Thyroid gland (tissue), 4 donors: ENCODE results near the gene PEPD. TPM values are rescaled to one million over a fixed set of nuclear protein-coding genes. Genes with fewer than 3 reads are reported as not detected.

Experiments
- DNase-seq, 2 donors: peaks; one replicate each; pipeline ENCODE4 v3.0.0-alpha.2; 2019
- H3K27ac ChIP-seq, 3 donors: fragments of 200-600 bp; sonication (generic); 1 replicate in 2 of 3; 2 replicates in 1 of 3; pipeline ENCODE4 v1.5.1; 2016 to 2019; ENCODE audit warnings: mild to moderate bottlenecking in 1 of 3, moderate library complexity in 1 of 3
- H3K27me3 ChIP-seq: fragments of 200-600 bp; sonication (generic); one replicate; pipeline ENCODE4 v1.5.1; 2019
- H3K36me3 ChIP-seq, 2 donors: fragments of 200-600 bp; sonication (generic); one replicate each; pipeline ENCODE4 v1.5.1; 2016 to 2019
- H3K4me1 ChIP-seq, 2 donors: fragments of 200-600 bp; sonication (generic); one replicate each; pipeline ENCODE4 v1.5.1; 2017 to 2019
- H3K4me3 ChIP-seq, 3 donors: fragments of 200-600 bp; sonication (generic); replicated peaks in 1 of 3; 1 replicate in 2 of 3; 2 replicates in 1 of 3; pipeline ENCODE4 v1.5.1; 2016; ENCODE audit warnings: mild to moderate bottlenecking in 1 of 3
- H3K9me3 ChIP-seq: fragments of 200-600 bp; sonication (generic); one replicate; pipeline ENCODE4 v1.5.1; 2017
- POLR2A ChIP-seq, 2 donors: fragments of 450-650 bp; IDR thresholded peaks; one replicate each; pipeline ENCODE4 v1.6.1; 2017; ENCODE audit warnings: antibody characterized with exemption in 2 of 2, mild to moderate bottlenecking in 2 of 2, moderate library complexity in 1 of 2
- WGBS, 2 donors: methylation state at CpG; one replicate each; pipeline ENCODE4 v1.1.5; 2017; 5-methylcytosine and 5-hydroxymethylcytosine counted together
- intact Hi-C: fragments of 100-400 bp; cut with DNase I; formaldehyde crosslinking; loops from one replicate; pipeline ENCODE4 v1.15.1; 2023
- total RNA-seq, 4 donors: library from RNA; depleted of rRNA; stranded (reverse); fragments of >200 nt; gene quantifications; one replicate each; pipeline ENCODE4 v1.2.3, GENCODE V29; 2016
- TF ChIP-seq, protein P1 (sequence below), 6 experiments: fragments of 200-600 bp in 3 of 6; fragments of 450-650 bp in 3 of 6; sonication (generic) in 3 of 6; IDR thresholded peaks; one replicate each; pipeline ENCODE4 v1.5.1; 2016 to 2019; ENCODE audit warnings: antibody characterized with exemption in 6 of 6, mild to moderate bottlenecking in 2 of 6, inconsistent platforms in 1 of 6, moderate library complexity in 1 of 6

The PEPD gene
- total RNA-seq, 4 donors from 2014 or later, result 76.8 to 121 (median 102) TPM

DNA sequence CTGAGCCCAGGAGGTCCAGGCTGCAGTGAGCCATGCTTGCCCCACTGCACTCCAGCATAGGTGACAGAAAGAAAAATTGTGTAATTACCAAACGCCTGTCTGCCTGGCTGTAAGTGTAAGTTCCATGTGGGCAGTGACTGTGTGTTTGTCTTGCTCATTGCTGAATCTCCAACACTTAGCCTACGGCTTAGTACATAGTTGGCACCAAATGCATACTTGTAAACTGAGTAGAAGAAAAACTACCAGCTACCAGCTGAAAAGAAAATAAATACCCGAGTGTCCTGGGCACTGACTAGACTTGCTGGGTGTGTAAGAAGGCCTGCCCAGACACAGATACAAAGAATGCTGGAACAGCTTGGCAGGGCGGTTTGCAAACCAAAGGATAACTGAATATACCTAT is 150.8 kb downstream of the PEPD start:
- WGBS, 2 donors, result 74 to 89% methylated on average over 4 of the region's 4 CpGs
- Histone ChIP-seq H3K27me3 (no peaks in the 10 kb centered on the region), H3K4me3 (no peak overlapping the region), H3K36me3 (no peaks in the 10 kb centered on the region), H3K27ac (no peak overlapping the region), H3K9me3 (no peaks in the 10 kb centered on the region), H3K4me1 (peaks cover 14 to 18% of the 10 kb centered on the region in 2 donors)
- intact Hi-C loops, result no loop called here
- no peak for DNase-seq
- TF ChIP-seq POLR2A (IDR thresholded peaks at IDR 0.05), result no peak
- TF ChIP-seq, protein P1, sequence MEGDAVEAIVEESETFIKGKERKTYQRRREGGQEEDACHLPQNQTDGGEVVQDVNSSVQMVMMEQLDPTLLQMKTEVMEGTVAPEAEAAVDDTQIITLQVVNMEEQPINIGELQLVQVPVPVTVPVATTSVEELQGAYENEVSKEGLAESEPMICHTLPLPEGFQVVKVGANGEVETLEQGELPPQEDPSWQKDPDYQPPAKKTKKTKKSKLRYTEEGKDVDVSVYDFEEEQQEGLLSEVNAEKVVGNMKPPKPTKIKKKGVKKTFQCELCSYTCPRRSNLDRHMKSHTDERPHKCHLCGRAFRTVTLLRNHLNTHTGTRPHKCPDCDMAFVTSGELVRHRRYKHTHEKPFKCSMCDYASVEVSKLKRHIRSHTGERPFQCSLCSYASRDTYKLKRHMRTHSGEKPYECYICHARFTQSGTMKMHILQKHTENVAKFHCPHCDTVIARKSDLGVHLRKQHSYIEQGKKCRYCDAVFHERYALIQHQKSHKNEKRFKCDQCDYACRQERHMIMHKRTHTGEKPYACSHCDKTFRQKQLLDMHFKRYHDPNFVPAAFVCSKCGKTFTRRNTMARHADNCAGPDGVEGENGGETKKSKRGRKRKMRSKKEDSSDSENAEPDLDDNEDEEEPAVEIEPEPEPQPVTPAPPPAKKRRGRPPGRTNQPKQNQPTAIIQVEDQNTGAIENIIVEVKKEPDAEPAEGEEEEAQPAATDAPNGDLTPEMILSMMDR (IDR thresholded peaks at IDR 0.05), result no peak

DNA sequence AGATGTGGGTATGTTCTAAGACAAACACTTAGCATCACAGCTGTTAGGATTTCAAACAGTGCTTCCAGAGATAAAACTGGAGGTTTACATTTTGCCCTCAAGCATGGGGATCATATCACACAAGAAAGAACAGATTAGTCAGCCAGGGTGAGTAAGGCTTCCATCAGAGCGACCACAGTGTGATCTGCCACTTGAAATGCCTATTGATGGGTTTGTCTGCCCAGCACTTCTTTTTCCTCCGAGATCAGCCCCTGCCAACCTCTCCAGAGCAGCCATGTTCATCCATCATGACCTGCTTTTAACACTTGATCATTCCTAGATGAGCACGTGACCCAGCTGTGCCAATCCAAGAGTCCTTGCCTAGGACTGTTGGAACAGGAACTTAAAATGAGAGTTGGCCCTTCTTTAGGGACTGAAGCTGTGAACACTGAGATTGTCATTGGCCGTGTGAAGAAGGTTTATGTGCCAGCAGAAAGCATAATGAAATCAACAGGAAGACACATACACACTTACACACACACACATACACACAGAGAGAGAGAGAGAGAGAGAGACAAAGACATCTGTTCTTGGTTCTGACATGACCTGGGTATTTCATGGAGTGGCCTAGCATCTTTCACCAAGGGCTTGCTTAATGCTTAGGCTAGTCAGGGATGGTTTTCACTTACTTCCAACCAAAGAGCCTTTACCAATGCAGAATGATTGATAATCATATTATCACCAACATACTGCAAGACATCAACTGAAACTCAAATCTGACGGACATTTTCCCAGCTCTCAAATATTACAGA is 153.3 kb downstream of the PEPD start:
- Histone ChIP-seq H3K36me3 (no peaks in the 10 kb centered on the region), H3K9me3 (no peaks in the 10 kb centered on the region), H3K4me3 (no peak overlapping the region), H3K27ac (no peak overlapping the region), H3K4me1 (peaks cover 0 to 4% of the 10 kb centered on the region in 2 donors), H3K27me3 (no peaks in the 10 kb centered on the region)
- no peak for TF ChIP-seq POLR2A (IDR thresholded peaks at IDR 0.05)
- TF ChIP-seq, protein P1 (IDR thresholded peaks at IDR 0.05), result no peak
- intact Hi-C loops, result no loop called here
- DNase-seq, result no peak
- 69% methylated on average over 5 of the region's 5 CpGs for WGBS, 2 donors

DNA sequence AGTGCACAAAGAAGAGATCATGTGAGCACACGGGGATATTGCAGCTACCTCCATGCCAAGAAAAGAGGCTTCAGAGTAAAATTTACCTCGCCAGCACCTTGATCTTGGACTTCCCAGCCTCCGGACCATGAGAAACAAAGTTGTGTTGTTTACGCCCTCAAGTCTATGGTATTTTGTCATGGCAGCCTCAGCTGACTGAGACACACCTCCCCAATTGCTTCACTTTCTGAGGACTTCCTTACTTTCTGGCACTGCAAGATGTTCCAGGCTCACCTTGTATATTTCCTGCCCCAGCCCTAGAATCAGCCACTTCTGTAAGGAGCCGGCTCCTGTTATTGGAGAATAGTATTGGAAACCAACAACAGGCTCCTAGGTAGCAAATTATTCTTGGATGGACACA is 154.7 kb downstream of the PEPD start:
- Histone ChIP-seq H3K27ac (no peak overlapping the region), H3K4me3 (no peak overlapping the region), H3K36me3 (no peaks in the 10 kb centered on the region), H3K9me3 (no peaks in the 10 kb centered on the region), H3K4me1 (no peaks in the 10 kb centered on the region), H3K27me3 (no peaks in the 10 kb centered on the region)
- TF ChIP-seq POLR2A (IDR thresholded peaks at IDR 0.05), result no peak
- TF ChIP-seq, protein P1 (IDR thresholded peaks at IDR 0.05), result no peak
- intact Hi-C loops, result no loop called here
- WGBS, 2 donors, result 79 to 100% methylated on average over 5 of the region's 5 CpGs
- DNase-seq, result no peak

DNA sequence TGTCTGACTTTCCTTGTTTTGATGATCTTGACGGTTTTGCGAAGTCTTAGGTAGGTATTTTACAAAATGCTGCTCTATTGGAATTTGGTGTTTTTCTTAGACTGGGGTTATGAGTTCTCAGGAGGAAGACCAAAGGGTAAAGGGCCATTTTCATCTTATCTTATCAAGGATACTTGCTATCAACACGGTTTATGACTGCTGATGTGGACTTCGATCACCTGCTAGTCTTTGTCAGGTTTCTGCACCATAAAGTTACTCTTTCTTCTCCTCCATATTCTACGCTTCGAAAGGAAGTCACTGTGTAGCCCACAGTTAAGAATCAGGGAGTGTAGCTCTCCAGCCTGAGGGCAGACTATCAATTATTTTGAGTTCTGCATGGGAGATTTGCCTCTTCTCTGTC is 155.5 kb downstream of the PEPD start:
- no peaks in the 10 kb centered on the region for H3K36me3 ChIP-seq
- DNase-seq, result no peak
- H3K4me1 ChIP-seq, result no peaks in the 10 kb centered on the region
- no peak overlapping the region for H3K27ac ChIP-seq
- 77 to 83% methylated on average over 6 of the region's 6 CpGs for WGBS, 2 donors
- intact Hi-C loops, result no loop called here
- H3K9me3 ChIP-seq, result no peaks in the 10 kb centered on the region
- TF ChIP-seq POLR2A (IDR thresholded peaks at IDR 0.05), result no peak
- TF ChIP-seq, protein P1 (IDR thresholded peaks at IDR 0.05), result no peak
- H3K4me3 ChIP-seq, result no peak overlapping the region
- no peaks in the 10 kb centered on the region for H3K27me3 ChIP-seq

DNA sequence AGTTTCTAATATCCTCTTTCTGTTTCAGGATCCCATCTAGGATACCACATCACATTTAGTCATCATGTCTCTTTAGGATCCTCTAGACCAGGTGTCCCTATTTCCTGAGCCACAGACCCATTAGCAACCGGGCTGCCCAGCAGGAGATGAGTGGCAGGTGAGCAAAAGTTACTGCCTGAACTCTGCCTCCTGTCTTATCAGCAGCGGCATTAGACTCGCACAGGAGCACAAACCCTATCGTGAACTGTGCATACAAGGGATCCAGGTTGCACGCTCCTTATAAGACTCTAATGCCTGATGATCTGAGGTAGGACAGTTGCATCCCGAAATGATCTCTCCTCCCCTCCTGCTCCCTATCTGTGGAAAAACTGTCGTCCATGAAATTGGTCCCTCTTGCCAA is 155.9 kb downstream of the PEPD start:
- Histone ChIP-seq H3K27me3 (no peaks in the 10 kb centered on the region), H3K27ac (no peak overlapping the region), H3K4me1 (no peaks in the 10 kb centered on the region), H3K4me3 (no peak overlapping the region), H3K36me3 (no peaks in the 10 kb centered on the region), H3K9me3 (no peaks in the 10 kb centered on the region)
- intact Hi-C loops, result no loop called here
- DNase-seq, result no peak
- WGBS, 2 donors, result 81 to 90% methylated on average over 7 of the region's 7 CpGs
- TF ChIP-seq, protein P1 (IDR thresholded peaks at IDR 0.05), result no peak
- no peak for TF ChIP-seq POLR2A (IDR thresholded peaks at IDR 0.05)
